ENCODE results near the gene SHROOM1. TPM values are rescaled to one million over a fixed set of nuclear protein-coding genes. Genes with fewer than 3 reads are reported as not detected.

The SHROOM1 gene
- total RNA-seq, 6 experiments from 2014 or later, result 7.8 to 12.2 (median 8.6) TPM

- DNase-seq, result no peak
- H3K27ac Mint-ChIP-seq, result no peak overlapping the region
- H3K9me3 Mint-ChIP-seq, result peaks cover 12% of the 10 kb centered on the region
- peaks cover 43% of the 10 kb centered on the region for H3K27me3 Mint-ChIP-seq (ENCODE audit: insufficient read depth)
- no peaks in the 10 kb centered on the region for H3K36me3 Mint-ChIP-seq (ENCODE audit: low read depth)
- no peak for TF ChIP-seq CTCF (IDR thresholded peaks at IDR 0.05)
- peaks cover 7% of the 10 kb centered on the region for H3K4me1 Mint-ChIP-seq (ENCODE audit: low read depth)
- no peak overlapping the region for H3K4me3 Mint-ChIP-seq
These were observed 29.9 kb downstream of the SHROOM1 start for GRCh38 chr5:132800545-132800944.

GRCh38 chr5:132799392-132799791 is 31.1 kb downstream of the SHROOM1 start:
- H3K4me1 Mint-ChIP-seq (ENCODE audit: low read depth), result peaks cover 7% of the 10 kb centered on the region
- TF ChIP-seq CTCF (IDR thresholded peaks at IDR 0.05), result no peak
- no peaks in the 10 kb centered on the region for H3K36me3 Mint-ChIP-seq (ENCODE audit: low read depth)
- H3K27ac Mint-ChIP-seq, result no peak overlapping the region
- H3K27me3 Mint-ChIP-seq (ENCODE audit: insufficient read depth), result peaks cover 38% of the 10 kb centered on the region
- no peak for DNase-seq
- no peak overlapping the region for H3K4me3 Mint-ChIP-seq
- peaks cover under 1% of the 10 kb centered on the region; the same call in 1 of the 2 replicates for H3K9me3 Mint-ChIP-seq

- Mint-ChIP-seq H3K36me3 (ENCODE audit: low read depth) (no peaks in the 10 kb centered on the region), H3K27ac (no peak overlapping the region), H3K9me3 (no peaks in the 10 kb centered on the region), H3K4me1 (ENCODE audit: low read depth) (peaks cover 7% of the 10 kb centered on the region), H3K27me3 (ENCODE audit: insufficient read depth) (peaks cover 33% of the 10 kb centered on the region), H3K4me3 (no peak overlapping the region)
- TF ChIP-seq CTCF (IDR thresholded peaks at IDR 0.05), result no peak
- no peak for DNase-seq
These were observed 32.8 kb downstream of the SHROOM1 start for GRCh38 chr5:132797651-132798050.

- TF ChIP-seq CTCF (IDR thresholded peaks at IDR 0.05), result no peak
- H3K27me3 Mint-ChIP-seq (ENCODE audit: insufficient read depth), result peaks cover 22% of the 10 kb centered on the region
These were observed 39.4 kb downstream of the SHROOM1 start for GRCh38 chr5:132791026-132791425.

GRCh38 chr5:132790201-132790865 is 40.1 kb downstream of the SHROOM1 start:
- Mint-ChIP-seq H3K27ac (no peak overlapping the region), H3K36me3 (ENCODE audit: low read depth) (no peaks in the 10 kb centered on the region), H3K4me1 (ENCODE audit: low read depth) (peaks cover 11% of the 10 kb centered on the region), H3K9me3 (no peaks in the 10 kb centered on the region), H3K4me3 (no peak overlapping the region; the same call in 1 of the 2 replicates), H3K27me3 (ENCODE audit: insufficient read depth) (peaks cover 22% of the 10 kb centered on the region)
- no peak for TF ChIP-seq CTCF (IDR thresholded peaks at IDR 0.05)
- no peak for DNase-seq

More at GRCh38 chr5:132791026-132791425, 39.4 kb downstream of the SHROOM1 start:
- Mint-ChIP-seq H3K36me3 (ENCODE audit: low read depth) (no peaks in the 10 kb centered on the region), H3K4me1 (ENCODE audit: low read depth) (peaks cover 11% of the 10 kb centered on the region), H3K4me3 (no peak overlapping the region), H3K27ac (no peak overlapping the region), H3K9me3 (no peaks in the 10 kb centered on the region)
- DNase-seq, result no peak

Data from HFFc6 (cell line).